Muscle of arm (tissue), 12 donors: Measurements from ENCODE around the gene RPL35. TPM values are rescaled to one million over a fixed set of nuclear protein-coding genes. Genes with fewer than 3 reads are reported as not detected.
A peak's percentile ranks its signal among the peaks of the same experiment; 100 is the strongest.

Experiments
- DNase-seq: peaks from one replicate; pipeline ENCODE4 v3.0.0-alpha.2; 2013
- polyA plus RNA-seq, 12 donors: library from polyadenylated mRNA; unstranded; fragments of 120-200 nt; gene quantifications; one replicate each; pipeline ENCODE4 v1.2.1, GENCODE V29; 2013; ENCODE audit not compliant: insufficient read length in 12 of 12

Gene RPL35
- polyA plus RNA-seq, 12 donors, result 1,368 to 2,116 (median 1,662) TPM; not detected in 1

DNA sequence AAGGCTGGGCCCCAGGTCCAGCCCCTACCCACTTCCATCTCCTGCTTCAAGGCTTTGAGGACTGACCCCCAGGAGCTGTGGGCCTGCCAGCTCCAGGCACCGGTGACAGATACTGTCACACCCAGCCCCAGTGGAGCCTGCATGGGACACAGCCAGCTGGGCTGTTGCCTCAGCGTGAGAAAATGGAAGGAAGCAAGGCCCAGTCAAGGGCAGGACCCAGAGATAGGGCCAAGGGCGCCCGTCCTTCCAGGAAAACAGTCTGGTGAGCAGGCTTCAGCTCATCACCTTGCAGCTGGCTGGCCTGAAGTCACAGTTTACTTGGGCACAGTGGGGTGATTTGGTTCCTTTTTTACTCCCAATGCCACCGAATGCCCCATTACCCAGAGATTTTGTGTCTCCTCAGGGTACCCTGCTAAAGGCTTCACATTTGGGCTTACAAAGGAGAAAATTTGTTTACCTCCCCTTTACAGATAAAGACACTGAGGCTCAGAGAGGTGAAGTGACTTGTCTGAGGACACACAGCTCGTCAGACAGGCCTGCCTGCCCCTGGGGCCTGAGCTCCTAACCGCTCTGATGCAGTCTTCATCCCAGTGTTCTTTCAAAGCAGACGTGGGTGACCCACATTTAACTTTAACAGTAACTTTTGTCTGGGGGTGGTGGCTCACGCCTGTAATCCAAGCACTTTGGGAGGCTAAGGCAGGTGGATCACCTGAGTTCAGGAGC lies 30.0 kb downstream of the RPL35 start:
- DNase-seq, result no peak

DNA sequence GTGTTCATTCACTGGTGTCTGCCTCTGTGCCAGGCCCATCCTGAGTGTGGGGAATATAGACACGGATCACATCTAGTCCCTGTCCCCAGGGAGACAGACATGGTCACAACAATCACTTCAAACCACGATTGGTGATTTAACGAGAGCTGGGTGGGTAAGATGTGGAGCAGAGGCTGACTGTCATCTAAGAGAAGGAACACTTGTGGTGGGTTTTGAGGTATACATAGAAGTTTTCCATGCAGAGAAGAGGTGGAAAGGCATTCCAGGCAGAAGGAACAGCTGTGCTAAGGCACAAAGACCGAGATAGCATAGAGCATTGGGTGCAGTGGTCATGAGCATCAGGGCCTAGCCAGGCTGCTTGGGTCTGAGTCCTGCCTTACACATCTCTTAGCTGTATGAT lies 31.2 kb downstream of the RPL35 start:
- DNase-seq, result no peak

DNA sequence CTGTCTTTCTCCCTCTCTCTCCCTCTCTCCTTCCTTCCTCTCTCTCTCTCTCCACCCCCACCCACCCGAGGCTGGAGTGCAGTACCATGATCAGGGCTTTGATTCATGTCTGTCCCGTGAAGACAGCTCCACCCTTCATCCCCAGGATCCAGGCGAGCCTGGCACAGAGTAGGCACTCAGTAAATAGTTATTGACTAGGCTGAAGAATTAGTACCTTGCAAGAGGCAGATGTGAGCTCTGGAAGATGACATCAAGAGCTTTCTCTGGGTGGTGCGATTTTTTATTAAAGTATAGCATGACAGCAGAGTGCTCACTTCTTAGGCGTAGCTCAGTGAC lies 32.5 kb downstream of the RPL35 start:
- no peak for DNase-seq

DNA sequence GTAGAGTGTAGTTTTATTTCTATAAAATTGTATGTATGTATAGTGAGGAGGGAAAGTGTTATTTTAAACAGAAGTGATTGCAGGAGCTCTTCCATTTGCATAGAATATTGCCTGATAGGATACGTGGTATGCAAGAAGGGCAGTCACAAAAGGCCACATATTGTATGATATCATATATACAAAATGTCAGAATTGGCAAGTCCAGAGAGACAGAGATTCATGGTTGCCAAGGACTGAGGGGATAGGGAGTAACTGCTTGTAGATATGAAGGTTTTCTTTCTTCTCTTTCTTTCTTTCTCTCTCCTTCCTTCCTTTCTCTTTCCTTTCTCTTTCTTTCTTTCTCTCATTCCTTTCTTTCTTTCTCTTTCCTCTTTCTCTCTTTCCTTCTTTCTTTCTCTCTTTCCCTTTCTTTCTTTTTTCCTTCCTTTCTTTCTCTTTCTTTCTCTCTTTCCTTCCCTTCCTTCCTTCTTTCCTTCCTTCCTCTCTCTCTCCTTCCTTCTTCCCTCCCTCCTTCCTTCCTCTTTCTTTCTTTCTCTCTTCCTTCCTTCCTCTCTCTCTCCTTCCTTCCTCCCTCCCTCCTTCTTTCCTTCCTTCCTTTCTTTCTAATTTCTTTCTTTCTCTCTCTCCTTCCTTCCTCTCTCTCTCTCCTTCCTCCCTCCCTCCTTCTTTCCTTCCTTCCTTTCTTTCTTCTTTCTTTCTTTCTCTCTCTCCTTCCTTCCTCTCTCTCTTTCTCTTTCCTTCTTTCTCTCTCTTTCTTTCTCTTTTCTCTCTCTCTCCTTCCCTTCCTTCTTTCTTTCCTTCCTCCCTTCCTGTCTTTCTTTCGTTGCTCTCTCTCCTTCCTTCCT lies 33.0 kb downstream of the RPL35 start:
- DNase-seq, result no peak

DNA sequence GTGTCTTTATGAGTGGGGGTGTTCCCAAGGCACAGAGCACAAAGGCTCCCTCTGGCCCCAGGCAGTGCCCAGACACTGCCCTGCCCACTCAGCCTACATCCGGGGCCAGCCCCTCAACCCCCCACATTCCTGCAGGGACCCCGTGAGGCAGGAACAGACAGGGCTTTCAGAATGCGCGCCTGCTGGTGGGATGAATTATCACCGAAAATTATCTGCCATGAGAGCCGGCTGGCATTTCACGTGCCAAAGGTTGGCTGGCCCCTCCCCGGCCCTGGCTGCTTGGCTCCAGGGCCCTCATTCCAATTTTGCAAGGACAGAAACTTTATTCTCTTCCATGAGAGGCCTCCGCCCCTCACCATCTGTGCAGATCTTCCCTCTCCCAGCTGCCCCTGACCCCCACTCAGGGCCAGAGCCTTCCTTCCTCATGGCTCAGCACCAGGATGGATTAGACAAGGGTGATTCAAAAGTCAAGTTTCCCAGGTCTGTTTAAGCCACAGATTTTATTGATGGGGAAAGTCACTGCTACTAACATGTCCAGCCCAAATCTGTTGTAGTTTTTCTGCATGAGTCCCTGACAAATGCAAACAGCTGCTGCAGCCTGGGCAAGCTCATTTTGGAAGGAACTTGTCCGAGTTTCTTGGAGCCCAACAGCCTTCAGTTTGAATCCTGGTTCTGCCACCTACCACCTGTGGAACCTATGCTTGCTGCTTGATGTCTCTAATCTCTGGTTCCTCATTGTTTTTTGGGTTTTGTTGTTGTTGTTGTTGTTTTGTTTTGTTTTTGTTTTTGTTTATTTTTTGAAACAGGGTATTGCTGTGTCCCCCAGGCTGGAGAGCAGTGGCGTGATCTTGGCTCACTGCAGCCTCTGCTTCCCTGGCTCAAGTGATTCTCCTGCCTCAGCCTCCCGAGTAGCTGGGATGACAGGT lies 40.8 kb downstream of the RPL35 start:
- DNase-seq, result no peak

DNA sequence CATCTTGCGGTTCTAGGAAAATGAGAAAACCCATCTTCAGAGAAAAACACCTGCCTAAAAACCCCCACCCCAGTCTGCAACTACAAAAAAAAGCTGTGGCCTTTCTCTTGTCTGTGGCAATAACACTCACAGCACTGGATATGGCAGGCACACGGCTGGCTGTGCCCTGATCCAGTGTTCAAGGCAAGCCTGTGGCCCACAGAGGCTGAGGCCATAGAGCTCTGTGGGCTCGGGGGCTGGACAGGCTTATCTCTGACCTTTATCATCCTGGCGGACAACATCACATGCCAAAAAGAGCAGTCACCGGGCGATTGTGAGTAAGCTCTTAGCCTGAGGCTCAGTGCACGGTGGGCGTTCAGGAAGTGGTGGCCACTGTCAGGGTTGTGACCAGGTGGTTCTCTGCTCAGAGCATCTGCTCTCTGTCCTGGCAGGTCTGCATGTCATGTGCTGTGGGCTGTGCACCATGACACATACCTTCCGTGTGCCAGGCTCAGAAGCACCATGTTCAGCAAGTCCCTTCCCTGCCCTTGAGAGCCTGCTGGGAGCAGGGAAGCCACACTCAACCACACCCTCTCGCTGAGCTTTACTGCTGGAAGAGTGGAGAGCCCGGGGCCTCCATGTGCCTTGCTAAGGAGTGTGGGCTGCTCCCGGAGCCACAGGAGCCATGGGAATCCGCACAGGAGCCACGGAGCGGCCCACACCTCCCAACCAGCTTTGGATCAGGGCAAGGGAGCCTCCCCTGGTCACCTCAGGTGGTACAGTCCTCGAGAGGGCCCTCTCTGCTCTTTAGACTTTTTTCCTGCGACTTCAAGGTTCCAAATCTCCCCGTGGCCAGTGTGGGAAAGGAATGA lies 43.1 kb downstream of the RPL35 start:
- no peak for DNase-seq

DNA sequence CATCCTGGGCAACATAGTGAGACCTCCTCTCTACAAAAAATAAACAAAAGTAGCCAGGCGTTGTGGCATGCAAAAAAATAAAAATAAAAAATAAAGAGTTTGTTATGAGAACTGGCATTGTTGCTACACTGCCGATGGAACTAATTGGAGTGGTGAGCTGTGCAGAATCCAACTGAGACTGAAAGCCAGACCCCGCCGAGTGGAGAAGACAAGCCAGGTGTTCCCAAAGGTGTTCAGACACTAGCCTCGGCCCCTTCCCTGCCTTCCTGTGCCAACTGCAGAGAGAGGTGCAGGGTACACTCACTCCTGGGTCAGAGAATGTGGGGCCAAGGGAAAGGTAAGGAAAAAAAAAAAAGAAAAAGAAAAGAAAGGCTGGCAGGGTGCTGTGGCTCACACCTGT lies 46.2 kb downstream of the RPL35 start:
- DNase-seq, result no peak

DNA sequence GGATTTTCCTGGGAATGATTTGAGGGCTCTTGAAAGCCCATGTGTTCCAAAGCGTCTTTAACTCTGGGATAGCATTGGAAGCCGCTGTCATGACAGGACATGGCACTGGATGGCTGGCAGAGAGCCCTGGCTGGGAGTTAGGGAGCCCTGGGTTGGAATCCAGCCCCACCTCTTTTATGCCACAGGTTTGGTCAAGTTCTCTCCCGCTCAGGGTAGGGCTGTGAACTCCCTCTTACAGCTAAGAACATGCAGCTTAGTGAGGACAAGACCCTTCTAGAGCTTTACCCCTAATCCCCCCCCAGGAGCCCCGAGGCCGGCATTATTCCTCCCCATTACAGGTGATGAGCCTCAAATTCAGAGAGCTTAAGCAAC lies 47.6 kb downstream of the RPL35 start:
- no peak for DNase-seq

DNA sequence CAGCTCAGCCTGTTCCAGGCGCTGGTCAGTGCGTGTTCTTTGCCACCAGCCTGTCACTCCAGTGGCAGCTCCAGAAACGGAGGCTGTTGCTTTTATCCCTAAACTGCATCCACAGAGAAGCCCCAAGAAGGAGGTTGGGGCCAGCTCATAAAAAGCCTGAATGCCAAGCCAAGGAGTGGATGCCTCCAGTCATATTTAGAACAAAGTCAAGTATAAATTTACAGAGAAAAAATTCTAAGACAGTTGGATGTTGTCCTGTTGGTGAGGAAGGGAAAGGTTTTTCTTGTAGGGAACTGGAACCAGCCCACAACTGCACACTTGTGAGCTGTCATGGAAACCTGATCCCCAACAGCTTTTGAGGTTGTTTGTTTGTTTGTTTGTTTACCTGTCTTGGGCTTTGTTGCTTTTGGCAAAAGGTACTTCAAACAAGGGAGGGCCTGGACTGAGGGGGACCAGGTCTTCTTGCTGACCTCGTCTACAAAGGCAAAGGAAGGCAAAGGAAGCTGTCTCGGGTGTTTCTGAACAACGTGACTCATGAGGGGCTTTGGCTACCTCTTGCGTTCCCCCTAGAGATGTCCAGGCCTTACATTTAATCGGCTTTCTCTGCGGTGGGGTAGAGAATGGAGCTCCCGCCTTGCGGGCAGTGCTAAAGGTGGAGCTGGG lies 48.1 kb downstream of the RPL35 start:
- DNase-seq, result no peak

DNA sequence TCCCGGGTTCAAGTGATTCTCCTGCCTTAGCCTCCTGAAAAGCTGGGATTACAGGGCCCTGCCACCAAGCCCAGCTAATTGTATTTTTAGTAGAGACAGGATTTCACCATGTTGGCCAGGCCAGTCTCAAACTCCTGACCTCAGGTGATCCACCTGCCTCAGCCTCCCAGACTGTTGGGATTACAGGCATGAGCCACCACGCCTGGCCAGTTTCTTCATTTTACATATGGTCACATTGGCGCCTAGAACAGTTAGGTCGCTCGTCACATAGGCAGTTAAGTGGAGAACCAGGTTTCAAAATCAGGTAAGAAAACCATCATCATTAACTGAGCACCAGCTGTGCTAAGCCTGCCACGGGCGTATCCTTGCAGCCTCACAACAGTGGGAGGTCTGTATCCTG lies 48.7 kb downstream of the RPL35 start:
- no peak for DNase-seq

DNA sequence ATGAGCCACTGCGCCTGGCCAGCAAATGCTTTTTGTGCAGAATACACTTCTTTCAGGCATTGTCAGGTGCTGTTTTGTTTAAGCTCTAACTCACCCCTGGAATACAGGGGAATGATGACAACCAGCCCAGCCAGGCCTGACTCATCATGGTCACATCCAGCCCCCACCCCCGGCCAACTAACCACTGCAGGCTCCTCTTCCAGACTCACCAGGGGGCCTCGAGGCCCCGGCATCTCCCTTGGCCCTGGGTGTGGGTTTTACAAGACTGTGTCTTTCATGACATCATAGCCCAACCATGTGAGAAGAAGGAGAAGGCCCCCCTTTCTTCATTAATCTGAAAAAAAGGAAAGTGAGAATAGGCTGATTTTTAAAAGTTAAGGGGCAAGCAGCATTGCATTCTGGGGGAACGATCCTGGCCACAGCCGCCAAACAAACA lies 49.3 kb downstream of the RPL35 start:
- DNase-seq, result peak; percentile 77

DNA sequence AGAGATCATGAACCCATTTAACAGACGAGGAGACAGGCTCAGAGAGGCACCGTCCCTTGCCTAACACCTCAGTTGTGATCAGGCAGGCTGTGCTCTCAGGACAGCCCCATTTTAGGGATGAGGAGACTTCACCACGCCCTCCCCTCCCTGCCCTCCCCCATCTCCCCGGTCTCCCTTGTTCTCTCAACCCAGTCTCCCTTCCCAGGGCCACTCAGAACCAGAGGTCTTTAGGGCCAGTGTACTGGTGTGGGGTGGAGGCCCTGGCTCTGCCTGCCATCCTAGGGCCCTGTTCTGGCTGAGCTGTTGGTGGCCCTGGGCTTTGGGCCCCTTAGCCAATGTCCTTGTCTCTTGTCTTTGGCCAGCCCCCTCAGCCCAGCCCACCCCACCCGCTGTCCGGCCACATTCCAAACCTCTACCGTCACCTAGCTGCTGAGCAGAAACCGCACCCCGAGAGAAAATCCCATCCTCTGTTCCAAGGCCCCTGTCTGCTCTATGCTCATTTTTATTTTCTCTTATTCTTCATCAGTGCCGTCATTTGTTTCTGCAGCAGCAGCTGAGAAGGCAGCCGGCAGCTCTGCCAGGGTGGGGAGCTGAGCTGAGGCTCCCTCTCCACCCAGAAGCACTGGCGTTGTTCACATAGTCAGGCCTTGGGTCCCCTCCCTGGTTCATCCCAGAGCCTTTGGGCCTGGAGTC lies 50.9 kb downstream of the RPL35 start:
- peak; percentile 84 for DNase-seq

DNA sequence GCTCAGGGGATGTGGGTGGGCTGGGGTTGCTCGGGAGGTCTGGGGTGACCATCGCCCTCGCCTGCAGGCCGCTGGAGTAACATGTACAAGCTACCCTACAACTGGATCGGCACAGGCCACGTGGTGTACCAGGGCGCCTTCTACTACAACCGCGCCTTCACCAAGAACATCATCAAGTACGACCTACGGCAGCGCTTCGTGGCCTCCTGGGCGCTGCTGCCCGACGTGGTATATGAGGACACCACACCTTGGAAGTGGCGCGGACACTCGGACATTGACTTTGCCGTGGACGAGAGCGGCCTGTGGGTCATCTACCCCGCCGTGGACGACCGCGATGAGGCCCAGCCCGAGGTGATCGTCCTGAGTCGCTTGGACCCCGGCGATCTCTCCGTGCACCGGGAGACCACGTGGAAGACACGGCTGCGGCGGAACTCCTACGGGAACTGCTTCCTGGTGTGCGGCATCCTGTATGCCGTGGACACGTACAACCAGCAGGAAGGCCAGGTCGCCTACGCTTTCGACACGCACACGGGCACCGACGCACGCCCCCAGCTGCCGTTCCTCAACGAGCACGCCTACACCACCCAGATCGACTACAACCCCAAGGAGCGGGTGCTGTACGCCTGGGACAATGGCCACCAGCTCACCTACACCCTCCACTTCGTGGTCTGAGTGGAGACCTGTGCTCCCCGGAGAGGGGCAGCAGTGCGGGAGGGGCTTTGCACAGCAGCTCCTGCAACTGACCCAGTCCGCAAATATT lies 51.8 kb downstream of the RPL35 start:
- DNase-seq, result no peak

DNA sequence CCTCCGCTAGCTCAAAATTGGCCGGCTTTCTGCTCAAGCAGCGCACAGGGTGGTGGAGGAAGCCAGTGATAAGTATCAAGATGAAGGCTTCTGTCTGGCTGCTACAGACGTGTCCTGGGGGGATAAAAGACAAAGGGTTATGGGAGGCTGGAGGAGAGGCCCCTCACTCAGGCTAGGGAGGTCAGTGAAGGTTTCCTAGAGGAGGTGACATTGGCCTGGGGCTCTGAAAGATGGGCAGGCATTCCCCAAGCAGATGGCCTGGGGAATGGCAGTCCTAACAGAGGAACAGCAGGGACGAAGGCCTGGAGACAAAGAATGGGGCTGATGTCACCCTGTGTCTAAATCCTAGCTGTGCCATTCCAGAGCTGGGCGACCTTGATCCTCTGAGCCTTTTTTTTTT lies 52.5 kb downstream of the RPL35 start:
- DNase-seq, result no peak

DNA sequence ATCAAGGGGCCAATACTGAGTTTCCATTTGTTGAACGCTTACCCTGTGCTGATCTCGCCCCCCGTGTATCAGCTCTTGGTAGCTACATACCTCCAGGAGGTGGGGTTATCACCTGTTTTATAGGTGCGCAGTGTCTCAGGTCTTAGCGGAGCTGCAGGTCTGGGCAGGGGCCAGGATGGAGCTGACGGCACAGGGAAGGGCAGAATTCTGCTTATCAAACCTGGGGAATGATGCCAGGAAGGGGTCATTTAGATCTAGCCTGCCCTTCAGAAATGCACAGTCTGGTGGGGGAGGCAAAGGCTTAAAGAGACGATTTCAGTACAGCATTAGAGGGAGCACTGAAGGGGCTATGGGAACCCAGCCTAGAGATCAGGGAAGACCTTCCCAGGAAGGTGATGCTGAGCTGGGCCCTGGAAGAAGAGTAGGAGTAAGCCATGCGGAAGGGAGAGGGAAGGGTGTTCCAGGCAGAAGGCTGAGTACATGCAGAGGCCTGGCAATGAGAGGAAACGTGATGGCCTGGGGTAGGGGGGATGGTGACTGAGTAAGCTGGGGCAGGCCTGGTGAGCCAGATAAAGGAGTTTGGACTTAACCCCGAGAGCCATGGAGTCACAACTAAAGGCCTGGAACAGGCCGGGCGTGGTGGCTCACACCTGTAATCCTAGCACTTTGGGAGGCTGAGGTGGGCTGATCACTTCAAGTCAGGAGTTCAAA lies 53.4 kb downstream of the RPL35 start:
- no peak for DNase-seq
